ENCODE results near the gene TTC12. TPM values are rescaled to one million over a fixed set of nuclear protein-coding genes. Genes with fewer than 3 reads are reported as not detected.

Gene TTC12
- total and polyA plus RNA-seq, 10 of the 15 experiments (the other 5 are each of a cell fraction or from before 2014, with no cell fraction given), result 3.7 to 14.0 (median 8.1) TPM

DNA sequence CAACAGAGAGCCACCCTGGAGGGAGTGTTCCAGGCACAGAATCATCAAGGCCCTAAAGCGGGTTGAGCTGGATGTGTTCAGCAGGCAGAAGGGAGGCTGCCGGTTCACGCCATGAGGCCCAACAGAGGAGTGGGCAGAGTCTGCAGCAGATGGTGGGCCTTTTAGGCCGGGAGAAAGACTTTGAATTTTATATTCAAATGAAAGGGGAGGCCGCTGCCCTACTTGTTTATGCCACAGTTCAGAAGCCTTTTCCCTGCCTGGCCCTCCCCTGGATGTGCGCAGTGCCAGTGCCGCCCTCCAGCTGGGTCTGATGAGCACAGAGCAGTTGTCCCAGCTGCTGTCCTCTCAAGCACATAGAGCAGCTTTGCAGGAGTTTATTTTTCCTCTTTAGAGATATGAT lies 46.9 kb upstream of the TTC12 start:
- intact Hi-C loops (cut with micrococcal nuclease; ENCODE audit: unreplicated experiment) (no loop called here), in situ Hi-C loops (cut with MboI) (no loop called here)
- ChIA-PET RAD21 (ENCODE audit: unreplicated experiment) (no interaction called here), CTCF (no interaction called here), POLR2A (no interaction called here), SMC1A (ENCODE audit: uncharacterized antibody, unreplicated experiment) (no interaction called here)
- Histone ChIP-seq H3K9me3 (replicated peaks; ENCODE audit: control insufficient read depth, insufficient read depth, low read length) (no peaks in the 10 kb centered on the region), H3K79me2 (ENCODE audit: control insufficient read depth, insufficient read depth, low read length) (no peaks in the 10 kb centered on the region), H3K27ac (ENCODE audit: control insufficient read depth, insufficient read depth) (no peak overlapping the region), H3K4me1 (ENCODE audit: control insufficient read depth, insufficient read depth, low read length) (no peaks in the 10 kb centered on the region), H3K27me3 (replicated peaks in 1 of 2; ENCODE audit: control insufficient read depth in 2 of 2, insufficient read depth in 2 of 2, low read length in 1 of 2) (peaks cover 3 to 5% of the 10 kb centered on the region in 2 experiments), H3K9ac (ENCODE audit: control insufficient read depth, insufficient read depth, low read length) (no peak overlapping the region), H4K20me1 (ENCODE audit: control insufficient read depth, insufficient read depth) (no peaks in the 10 kb centered on the region), H2AFZ (ENCODE audit: control insufficient read depth, low read depth, low read length) (no peak overlapping the region), H3K4me2 (ENCODE audit: control insufficient read depth, insufficient read depth) (no peak overlapping the region), H3K4me3 (no peak overlapping the region), H3K36me3 (ENCODE audit: control insufficient read depth in 2 of 2, insufficient read depth in 2 of 2, low read length in 1 of 2) (no peaks in the 10 kb centered on the region)
- 53% methylated on average over 7 of the region's 7 CpGs for WGBS (ENCODE audit: insufficient coverage, insufficient replicate concordance, low lambda C conversion rate, missing lambda C conversion rate)
- FAIRE-seq, result no peak
- DNase-seq (ENCODE audit: low read depth, low spot score), result no peak
- no peak for ATAC-seq
- no TSS peak for BruUV-seq (replicated peaks)
- TF ChIP-seq, protein P1, sequence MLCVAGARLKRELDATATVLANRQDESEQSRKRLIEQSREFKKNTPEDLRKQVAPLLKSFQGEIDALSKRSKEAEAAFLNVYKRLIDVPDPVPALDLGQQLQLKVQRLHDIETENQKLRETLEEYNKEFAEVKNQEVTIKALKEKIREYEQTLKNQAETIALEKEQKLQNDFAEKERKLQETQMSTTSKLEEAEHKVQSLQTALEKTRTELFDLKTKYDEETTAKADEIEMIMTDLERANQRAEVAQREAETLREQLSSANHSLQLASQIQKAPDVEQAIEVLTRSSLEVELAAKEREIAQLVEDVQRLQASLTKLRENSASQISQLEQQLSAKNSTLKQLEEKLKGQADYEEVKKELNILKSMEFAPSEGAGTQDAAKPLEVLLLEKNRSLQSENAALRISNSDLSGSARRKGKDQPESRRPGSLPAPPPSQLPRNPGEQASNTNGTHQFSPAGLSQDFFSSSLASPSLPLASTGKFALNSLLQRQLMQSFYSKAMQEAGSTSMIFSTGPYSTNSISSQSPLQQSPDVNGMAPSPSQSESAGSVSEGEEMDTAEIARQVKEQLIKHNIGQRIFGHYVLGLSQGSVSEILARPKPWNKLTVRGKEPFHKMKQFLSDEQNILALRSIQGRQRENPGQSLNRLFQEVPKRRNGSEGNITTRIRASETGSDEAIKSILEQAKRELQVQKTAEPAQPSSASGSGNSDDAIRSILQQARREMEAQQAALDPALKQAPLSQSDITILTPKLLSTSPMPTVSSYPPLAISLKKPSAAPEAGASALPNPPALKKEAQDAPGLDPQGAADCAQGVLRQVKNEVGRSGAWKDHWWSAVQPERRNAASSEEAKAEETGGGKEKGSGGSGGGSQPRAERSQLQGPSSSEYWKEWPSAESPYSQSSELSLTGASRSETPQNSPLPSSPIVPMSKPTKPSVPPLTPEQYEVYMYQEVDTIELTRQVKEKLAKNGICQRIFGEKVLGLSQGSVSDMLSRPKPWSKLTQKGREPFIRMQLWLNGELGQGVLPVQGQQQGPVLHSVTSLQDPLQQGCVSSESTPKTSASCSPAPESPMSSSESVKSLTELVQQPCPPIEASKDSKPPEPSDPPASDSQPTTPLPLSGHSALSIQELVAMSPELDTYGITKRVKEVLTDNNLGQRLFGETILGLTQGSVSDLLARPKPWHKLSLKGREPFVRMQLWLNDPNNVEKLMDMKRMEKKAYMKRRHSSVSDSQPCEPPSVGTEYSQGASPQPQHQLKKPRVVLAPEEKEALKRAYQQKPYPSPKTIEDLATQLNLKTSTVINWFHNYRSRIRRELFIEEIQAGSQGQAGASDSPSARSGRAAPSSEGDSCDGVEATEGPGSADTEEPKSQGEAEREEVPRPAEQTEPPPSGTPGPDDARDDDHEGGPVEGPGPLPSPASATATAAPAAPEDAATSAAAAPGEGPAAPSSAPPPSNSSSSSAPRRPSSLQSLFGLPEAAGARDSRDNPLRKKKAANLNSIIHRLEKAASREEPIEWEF (IDR thresholded peaks at IDR 0.05; ENCODE audit: insufficient replicate concordance, low read depth, low read length), result no peak
- TF ChIP-seq CBX5 (IDR thresholded peaks at IDR 0.05; ENCODE audit: low read depth) (no peak), SMAD5 (IDR thresholded peaks at IDR 0.05; ENCODE audit: low read depth) (no peak), RCOR1 (conservative IDR thresholded peaks at IDR 0.05; ENCODE audit: low read depth, low read length) (no peak), POU2F2 (IDR thresholded peaks at IDR 0.05; ENCODE audit: borderline replicate concordance, low read depth, low read length) (no peak), SRF (IDR thresholded peaks at IDR 0.05; ENCODE audit: low read depth in 2 of 2, low read length in 2 of 2) (no peak), ZNF622 (IDR thresholded peaks at IDR 0.05) (no peak)
- TF ChIP-seq, protein P2, sequence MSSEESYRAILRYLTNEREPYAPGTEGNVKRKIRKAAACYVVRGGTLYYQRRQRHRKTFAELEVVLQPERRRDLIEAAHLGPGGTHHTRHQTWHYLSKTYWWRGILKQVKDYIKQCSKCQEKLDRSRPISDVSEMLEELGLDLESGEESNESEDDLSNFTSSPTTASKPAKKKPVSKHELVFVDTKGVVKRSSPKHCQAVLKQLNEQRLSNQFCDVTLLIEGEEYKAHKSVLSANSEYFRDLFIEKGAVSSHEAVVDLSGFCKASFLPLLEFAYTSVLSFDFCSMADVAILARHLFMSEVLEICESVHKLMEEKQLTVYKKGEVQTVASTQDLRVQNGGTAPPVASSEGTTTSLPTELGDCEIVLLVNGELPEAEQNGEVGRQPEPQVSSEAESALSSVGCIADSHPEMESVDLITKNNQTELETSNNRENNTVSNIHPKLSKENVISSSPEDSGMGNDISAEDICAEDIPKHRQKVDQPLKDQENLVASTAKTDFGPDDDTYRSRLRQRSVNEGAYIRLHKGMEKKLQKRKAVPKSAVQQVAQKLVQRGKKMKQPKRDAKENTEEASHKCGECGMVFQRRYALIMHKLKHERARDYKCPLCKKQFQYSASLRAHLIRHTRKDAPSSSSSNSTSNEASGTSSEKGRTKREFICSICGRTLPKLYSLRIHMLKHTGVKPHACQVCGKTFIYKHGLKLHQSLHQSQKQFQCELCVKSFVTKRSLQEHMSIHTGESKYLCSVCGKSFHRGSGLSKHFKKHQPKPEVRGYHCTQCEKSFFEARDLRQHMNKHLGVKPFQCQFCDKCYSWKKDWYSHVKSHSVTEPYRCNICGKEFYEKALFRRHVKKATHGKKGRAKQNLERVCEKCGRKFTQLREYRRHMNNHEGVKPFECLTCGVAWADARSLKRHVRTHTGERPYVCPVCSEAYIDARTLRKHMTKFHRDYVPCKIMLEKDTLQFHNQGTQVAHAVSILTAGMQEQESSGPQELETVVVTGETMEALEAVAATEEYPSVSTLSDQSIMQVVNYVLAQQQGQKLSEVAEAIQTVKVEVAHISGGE (CRISPR knock-in tag; IDR thresholded peaks at IDR 0.05), result no peak
- TF ChIP-seq, protein P3, sequence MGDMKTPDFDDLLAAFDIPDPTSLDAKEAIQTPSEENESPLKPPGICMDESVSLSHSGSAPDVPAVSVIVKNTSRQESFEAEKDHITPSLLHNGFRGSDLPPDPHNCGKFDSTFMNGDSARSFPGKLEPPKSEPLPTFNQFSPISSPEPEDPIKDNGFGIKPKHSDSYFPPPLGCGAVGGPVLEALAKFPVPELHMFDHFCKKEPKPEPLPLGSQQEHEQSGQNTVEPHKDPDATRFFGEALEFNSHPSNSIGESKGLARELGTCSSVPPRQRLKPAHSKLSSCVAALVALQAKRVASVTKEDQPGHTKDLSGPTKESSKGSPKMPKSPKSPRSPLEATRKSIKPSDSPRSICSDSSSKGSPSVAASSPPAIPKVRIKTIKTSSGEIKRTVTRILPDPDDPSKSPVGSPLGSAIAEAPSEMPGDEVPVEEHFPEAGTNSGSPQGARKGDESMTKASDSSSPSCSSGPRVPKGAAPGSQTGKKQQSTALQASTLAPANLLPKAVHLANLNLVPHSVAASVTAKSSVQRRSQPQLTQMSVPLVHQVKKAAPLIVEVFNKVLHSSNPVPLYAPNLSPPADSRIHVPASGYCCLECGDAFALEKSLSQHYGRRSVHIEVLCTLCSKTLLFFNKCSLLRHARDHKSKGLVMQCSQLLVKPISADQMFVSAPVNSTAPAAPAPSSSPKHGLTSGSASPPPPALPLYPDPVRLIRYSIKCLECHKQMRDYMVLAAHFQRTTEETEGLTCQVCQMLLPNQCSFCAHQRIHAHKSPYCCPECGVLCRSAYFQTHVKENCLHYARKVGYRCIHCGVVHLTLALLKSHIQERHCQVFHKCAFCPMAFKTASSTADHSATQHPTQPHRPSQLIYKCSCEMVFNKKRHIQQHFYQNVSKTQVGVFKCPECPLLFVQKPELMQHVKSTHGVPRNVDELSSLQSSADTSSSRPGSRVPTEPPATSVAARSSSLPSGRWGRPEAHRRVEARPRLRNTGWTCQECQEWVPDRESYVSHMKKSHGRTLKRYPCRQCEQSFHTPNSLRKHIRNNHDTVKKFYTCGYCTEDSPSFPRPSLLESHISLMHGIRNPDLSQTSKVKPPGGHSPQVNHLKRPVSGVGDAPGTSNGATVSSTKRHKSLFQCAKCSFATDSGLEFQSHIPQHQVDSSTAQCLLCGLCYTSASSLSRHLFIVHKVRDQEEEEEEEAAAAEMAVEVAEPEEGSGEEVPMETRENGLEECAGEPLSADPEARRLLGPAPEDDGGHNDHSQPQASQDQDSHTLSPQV (IDR thresholded peaks at IDR 0.05), result no peak
- TF ChIP-seq, protein P4, sequence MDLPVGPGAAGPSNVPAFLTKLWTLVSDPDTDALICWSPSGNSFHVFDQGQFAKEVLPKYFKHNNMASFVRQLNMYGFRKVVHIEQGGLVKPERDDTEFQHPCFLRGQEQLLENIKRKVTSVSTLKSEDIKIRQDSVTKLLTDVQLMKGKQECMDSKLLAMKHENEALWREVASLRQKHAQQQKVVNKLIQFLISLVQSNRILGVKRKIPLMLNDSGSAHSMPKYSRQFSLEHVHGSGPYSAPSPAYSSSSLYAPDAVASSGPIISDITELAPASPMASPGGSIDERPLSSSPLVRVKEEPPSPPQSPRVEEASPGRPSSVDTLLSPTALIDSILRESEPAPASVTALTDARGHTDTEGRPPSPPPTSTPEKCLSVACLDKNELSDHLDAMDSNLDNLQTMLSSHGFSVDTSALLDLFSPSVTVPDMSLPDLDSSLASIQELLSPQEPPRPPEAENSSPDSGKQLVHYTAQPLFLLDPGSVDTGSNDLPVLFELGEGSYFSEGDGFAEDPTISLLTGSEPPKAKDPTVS (IDR thresholded peaks at IDR 0.05; ENCODE audit: low read depth, low read length), result no peak
